AML-193 (cell line): ENCODE measurements around the gene PPARGC1A.

Experiments
- DNase-seq, 2 experiments: peaks; one replicate each; lab custom pipeline; 2025; lab: John Stamatoyannopoulos, UW

PPARGC1A gene

DNA sequence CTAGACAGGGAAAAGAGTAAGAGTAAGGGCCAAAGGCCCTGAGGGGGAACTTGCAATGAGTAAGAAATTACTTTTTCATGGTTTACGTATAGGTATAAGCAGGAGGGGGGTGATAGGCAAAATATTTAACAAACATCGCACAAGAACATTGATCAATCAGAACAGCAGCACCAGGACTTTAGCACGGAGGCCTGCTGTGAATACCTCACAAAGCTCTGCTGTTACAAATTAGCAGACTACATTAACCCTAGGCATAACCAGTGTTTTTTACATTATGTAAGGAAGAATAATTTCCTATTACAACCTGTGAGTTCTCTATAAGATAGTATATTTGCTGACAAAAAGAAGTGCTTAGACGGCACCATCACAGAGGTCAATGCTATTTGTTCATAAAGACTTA, 44.9 kb downstream of the PPARGC1A start:
- DNase-seq = no peak

GRCh38 chr4:23839279-23839678, 50.6 kb downstream of the PPARGC1A start:
- DNase-seq = no peak

GRCh38 chr4:23838607-23839006, 51.2 kb downstream of the PPARGC1A start:
- DNase-seq = no peak

DNA sequence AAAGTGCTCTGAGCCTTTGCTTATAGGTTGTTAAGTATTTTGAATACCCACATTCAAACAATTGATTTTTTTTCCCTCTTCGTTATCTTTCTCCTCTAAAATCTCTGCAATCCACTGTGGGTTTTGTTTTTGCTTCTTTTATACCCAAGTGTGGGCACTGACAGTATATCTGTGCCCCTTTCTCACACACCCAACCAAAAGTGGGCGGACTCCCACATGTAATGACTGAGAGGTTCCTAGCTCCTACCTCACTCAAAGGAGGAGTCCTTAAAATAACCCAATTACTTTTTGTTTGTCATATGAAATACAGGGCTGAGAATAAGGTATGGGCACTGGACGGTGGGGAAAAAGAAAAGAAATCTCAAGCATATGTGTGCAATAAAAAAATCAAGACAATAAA, 51.7 kb downstream of the PPARGC1A start:
- DNase-seq = no peak

DNA sequence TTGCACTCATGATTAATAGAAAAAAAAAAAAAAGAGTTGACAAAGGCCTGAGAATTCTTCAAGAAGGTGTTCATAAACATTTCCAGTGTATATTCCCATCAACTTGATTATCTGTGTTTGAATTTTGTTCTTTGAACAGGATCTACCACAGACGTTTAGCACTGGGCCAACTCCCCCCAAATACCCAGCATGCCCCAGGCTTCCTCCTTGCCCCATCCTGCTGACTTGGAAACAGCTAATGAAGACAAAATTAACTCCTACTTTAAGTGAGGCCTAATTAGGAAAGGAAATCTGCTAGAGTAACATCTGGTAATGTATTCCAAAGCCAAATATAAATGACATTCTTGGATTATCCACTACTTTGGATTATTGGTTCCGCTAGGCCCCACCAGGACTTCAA, 52.5 kb downstream of the PPARGC1A start:
- DNase-seq = no peak

DNA sequence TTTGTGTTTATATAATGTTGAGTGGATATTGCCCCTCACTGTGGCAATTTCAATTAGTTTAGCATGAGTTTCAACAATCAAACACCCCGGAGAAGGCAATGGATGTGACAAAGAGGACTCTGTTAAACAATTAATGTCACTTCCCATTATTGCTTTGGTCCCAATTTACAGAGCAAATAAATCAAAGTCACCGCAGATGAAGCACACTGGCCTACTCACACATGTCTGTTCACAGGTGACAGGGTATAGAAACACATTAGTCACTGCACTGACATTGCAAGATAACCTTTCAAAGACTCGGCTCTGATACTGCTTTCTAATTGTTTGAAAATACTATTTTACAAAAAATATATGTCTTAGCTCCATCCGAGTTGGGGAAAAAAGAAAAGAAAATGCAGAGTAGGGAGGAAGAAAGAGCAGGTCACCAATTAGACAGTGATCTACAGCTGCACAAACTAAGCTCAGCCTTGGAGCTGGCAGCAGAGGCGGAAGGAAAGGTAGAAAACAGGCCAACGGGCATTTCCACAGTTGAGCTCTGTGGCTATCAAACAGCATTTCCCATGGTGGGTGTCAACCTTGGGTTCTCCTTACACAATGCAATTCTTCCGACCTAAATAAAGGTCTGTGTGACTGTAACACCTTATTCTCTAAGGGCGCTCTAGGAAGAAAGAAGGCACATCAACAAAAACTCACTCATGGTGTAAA, 53.9 kb downstream of the PPARGC1A start:
- DNase-seq = no peak

GRCh38 chr4:23828779-23829178, 61.1 kb downstream of the PPARGC1A start:
- DNase-seq = no peak

- DNase-seq = no peak
These were observed 61.7 kb downstream of the PPARGC1A start for GRCh38 chr4:23828020-23828715.

- DNase-seq = no peak
These were observed 67.7 kb downstream of the PPARGC1A start for GRCh38 chr4:23822181-23822580.

DNA sequence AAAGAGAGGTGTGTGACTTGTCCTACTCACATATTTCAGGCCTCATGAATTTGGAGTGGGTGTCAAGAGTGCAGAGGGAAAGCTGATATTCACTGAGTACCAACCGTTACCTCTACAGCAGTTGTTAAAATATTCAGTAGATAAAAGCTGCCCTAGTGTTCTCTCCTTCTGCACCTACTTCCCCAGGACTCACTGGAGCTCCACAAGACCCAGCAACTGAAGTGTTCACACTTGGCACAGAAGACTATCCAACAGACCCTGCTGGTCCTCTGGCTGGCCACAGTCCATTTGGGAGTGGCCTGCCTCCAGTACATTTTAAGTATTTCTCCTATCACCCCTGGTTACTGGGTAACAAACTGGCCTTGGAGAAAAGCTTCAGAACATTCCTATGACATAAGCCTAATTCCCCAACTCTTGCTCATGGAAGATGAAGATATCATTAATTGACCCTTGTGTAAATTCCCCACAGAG, 70.8 kb downstream of the PPARGC1A start:
- DNase-seq = no peak

DNA sequence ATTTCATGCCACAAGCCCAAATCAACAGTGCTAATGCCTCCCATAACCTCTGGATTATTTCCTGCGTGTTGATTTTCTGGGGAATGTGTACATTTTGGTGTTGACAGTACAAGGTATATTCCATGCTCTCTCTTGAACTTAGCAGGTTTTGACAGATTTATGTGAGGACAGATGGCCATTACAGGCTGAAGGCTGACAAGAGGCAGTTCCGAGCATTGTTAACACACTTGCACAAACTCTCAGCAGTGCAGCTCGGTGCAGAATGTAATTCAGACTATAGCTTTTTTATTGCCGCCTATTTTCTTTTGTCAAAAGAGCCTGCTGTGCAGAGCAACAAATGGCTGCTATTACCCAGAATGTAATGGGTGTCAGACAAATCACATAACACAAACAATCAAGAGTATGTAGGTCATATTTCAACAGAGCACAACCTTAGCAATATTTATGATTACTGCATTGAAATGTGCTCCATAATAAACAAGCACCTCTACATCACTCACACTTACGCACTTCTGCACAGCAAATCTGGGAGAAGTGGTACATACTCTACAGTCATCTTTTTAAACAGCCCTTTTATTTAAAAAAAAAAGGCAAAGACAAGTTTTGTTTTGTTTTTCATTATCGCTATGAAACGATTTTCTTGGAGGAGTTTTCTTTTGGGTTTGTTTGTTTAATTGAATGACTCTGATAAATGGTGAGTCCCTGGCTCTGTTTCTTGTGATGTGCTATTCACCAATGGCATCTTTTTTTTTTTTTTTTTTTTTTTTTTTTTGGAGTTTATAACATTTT, 71.6 kb downstream of the PPARGC1A start:
- no peak for DNase-seq

DNA sequence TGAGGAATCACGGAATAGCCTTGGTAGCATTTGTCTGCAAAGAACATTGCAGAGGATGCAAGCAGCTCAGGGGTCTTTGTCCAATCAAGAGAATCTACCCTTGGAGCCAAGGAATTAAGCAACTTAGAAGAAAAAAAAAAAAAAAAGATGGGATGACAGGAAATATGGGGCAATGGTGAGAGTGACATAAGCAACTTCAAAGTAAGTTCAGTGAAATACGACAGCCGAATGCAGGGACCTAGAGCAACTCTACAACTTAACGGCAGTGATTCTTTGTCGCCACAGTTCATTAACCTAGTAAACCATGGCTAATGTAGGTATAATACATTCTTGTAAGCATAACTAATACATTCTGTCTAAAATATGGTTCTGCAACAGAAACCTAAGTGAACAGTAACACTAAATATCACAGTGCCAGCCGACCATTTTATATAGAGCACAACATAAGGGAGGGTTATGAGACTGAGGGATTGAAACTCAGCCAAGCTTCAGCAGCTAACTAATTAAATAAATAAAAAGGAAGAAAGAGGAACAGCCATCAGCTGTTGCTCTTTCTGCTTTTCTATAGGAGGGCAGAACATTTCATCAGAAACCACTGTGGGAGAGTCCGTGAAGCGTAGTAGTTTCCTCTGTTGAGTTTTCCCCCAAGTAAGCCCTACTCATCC, 74.7 kb downstream of the PPARGC1A start:
- DNase-seq = no peak

DNA sequence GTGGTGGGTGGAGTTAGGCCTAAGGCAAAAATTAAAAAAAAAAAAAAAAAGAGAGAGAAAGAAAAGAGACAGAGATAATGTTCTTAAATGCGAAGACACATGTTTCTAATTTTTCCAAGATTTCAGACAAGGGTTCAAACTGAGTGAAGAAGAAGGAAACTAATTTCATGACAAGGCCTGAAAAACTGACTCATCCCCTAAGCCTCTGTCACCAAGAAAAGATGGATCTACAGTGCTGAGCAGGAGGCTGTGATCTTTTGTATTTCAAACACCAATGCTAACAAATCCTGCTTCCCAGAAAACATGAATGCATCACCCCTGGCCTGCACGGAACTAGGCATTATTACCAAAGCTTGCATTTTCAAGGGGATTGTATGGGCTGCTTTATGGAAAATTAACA, 75.3 kb downstream of the PPARGC1A start:
- DNase-seq = no peak

DNA sequence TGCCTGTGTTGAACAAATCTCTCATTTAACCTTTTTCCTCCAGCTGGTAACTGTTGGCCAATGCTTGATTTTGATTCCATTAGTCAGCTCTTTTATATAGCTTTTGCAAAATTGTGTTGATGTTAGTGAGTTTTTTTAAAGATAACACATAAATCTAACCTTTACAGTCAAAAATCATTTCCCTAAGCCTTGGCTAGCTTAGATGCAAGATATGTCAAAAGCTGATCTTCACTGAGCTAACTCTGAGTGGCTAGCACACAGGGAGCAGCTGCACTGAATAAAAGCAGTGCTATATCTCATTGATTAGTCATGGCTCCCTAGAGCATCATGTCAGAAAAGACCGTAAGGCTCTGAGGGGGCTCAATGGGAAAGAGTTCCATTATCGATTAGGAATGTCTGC, 78.7 kb downstream of the PPARGC1A start:
- DNase-seq = no peak

DNA sequence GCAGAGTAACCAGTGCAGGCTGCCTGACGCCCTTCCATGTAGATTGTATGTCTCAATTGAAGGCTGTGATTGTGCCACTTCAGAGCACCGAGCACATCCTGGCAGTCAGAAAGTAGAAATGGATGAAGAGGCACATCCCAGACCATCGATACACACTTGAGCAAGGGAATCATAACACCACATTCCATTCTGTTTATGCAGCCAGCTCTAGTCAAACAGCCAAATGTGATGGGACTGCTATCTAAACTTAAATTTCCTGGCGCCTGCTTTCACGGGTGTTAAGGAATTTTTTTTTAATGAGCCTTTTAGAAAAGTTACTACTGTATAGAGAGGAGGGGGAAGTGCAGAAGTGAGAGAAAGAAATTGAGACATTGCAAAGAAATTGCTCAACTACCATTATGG, 84.4 kb downstream of the PPARGC1A start:
- no peak for DNase-seq

DNA sequence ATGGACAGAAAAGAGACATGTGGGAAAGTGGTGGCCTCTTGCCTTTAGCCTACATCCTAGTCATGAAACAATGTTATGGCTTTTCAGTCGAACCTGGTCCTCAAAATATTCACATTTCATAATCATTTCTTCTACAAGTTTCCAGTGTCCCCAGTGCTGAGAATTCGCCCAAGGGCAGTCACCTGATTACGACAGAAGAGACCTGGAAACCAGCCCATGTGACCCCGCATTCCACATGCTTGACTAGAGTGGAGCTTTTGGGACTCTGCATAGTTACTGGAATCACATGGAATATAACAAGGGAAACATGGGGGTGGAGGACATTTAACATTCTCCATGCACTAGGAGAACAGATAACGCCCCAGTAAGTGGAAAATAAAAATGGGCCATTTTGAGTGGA, 100.1 kb downstream of the PPARGC1A start:
- DNase-seq = no peak

DNA sequence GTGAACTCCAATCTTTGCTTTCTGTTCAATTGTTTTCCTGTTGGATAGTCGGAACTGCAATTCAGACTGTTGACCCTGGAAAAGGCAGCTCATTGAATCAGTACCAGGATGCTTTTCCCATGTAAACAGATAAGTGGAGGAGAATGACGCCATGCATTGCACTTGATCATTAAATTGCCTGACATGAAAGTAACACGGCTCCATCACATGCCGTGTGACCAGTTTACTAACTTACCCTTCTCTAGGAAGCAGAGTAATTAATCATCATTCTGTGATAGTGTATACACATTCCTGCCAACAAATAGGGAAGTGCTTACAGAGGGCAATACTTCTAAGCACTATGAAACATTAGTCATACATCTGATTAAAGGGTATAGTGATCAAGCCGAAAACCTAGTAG, 101.4 kb downstream of the PPARGC1A start:
- no peak for DNase-seq

- DNase-seq = no peak
These were observed 101.8 kb downstream of the PPARGC1A start for GRCh38 chr4:23788027-23788426.

GRCh38 chr4:23782778-23783437, 106.9 kb downstream of the PPARGC1A start:
- no peak for DNase-seq

DNA sequence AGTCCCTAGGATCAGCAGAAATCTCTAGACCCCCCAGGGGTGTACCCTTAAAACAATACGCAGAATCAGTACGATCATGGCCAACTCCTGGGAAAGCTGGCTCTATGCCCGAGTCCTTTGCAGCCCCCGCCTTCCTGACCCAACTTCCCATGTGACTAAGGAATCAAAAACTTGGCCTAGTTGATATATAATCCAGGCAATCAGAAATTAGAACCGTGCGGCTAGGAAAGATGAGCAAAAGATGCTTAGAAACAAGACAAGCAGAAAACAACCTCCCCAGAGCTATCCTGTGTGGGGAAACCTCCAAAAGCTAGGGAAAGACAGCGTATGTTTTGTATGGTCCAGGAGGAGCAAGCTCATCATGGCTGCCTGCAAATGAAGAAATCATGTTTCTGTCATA, 110.0 kb downstream of the PPARGC1A start:
- no peak for DNase-seq

DNA sequence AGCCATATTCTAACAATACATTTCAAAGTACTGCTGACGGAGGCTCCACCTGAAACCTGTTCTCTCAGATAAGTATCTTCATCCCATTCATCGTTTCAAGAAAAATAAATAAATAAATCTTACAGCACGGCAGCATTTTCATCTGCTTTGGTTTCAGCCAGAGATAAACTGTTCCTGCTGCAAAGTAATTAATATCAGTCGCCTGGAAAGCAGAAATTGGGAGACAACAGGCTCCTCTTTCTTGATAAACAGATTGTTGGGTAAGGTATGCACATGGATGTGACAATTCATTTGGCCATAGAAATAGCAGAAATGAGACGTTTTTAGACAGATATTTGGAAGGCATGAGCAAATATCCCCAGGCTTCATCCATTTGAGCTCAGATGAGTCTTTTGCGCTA, 110.4 kb downstream of the PPARGC1A start:
- DNase-seq = no peak

DNA sequence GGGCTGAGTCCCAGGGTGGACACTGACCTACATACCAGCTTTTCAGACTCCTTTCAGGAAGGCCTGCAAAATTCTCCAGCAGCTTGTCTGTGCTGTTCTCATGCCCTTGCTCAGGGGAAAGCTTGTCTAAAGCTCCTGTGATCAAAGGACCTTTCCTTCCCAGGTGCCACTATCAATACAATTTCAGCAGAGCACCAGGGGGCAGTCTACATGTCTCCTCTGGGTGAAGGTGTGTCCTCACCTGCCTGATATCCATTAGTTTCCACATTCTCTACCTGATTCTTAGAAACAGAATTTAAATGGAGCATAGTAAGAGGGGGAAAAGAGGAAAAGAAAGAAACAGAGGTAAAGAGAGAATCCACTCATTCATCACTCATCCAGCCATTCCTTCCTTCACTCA, 114.2 kb downstream of the PPARGC1A start:
- DNase-seq = no peak
